GM18873 (cell line): ENCODE measurements around the gene APOL5.

ENCODE experiments used
- ATAC-seq: cut with Tn5 transposase; IDR thresholded peaks from one replicate; pipeline ENCODE4 v1.9.1; 2021; ENCODE audit warnings: mild to moderate bottlenecking, moderate library complexity, moderate number of reproducible peaks; ENCODE audit not compliant: unreplicated experiment, low FRiP score

The APOL5 gene

DNA sequence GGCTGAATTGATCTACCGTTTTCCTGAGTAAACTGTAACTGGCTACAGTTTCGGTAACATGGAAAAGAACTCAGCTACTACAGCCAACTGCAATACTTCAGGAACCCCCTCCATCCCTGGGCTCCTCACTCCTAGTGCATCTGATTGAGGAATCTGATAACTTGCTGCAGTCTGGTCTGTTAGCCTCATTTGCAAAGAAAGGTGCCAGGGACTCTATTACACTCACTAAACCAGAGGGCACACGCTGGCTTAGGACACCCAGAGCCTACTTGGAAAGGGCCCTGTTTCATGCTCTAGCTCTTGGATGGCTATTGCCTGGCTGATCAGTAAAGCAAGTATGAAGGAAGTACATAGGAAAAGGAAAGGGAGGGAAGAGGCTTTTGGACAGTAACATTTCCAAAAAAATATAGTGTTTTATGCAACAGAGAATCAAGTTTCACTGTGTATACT is 22.3 kb downstream of the APOL5 start:
- ATAC-seq: no peak

DNA sequence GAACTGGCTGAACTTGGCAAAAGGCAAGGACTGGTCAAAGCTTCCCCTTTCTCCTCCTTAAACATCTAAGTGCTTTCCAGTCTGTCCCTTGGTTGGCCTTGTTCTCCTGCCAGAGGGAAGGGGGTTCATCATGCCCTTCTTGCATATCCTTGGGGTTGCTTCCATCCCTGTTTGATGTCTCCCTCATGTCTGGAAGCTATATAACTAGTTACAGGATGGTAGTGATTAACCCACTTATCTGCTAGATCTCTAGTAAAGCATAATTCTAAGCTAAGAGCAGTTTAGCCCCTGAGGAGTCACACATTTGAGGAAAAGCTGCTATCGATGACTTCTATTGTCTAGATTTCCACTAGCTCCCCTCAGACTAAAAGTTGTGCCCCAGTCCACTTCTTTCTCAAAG is 22.9 kb downstream of the APOL5 start:
- ATAC-seq: no peak

DNA sequence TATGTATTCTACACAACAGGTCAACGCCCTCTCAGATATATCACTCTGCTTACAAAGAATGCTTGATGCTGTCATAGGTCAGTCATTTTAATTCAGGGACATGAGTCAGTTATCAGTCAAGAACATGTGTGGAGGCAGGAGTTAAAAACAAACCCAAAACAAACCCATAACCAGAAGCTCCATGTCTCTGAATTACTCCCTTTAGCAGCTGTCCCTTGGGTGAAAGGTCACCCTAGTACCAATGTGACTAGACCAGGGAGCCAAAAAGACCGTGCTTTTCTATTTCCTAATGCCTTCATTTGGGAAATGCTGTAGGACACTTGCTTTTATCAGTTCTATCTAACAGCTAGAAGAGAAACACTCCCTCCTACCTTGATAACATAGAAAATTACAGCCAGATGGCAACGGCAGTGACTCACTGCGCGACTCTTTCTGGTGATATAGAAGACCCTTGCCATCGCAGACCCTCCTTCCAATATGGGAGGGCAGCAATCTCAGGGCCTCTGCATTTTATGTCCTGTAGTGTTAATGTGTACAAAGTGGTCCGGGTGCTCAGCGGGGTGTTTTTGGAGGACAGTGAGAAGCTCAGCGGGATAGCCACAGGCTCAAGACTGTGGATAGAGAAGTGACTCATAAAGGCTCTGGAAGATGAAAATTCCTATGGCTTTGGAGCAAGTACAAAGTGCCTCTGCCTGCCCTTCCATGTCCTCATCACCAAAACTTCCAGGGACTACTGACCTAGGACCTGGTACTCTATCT is 24.8 kb downstream of the APOL5 start:
- no peak for ATAC-seq

DNA sequence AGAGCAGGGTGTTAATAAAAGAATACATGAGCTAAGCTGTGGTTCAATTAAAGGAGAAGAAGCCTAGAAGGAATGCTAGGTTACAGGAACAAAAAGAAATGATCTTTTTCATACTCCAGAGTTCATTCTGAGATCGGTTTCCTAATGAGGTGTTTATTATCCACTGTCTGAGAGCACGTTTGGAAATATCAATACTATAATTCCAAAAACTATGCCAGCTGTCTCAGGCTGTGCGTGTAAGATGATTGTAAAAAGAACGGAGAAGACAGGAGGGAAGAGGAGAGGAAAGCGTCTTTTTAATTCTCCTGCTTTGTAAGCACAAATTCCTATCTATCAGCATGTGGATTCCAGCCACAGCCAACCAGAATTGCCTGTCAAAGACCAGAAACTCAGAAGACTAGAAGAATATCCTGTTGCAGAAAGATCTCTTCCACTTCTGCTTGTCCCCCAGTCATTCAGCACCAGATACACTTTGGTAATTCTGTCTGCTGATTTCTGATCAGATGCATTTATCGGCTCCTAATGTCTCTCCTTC is 25.7 kb downstream of the APOL5 start:
- no peak for ATAC-seq

DNA sequence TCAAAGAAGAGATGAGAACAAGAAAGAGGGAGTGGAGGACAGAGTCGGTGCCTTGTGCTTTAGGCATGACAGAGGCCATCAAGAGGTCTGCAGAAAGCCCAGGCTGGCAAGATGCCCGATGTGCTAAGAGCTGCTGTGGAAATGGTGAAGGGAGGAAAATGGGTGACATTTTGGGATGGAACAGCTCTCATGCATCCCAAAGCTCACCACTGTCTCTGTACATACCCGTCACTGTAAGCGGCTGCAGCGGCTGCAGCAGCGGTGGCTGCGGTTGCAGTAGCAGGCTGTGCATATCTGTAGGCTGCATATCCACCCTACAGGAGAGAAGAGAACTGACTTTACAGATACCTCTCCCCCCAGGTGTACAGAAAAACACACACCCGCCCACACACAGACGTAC is 28.6 kb downstream of the APOL5 start:
- ATAC-seq: no peak

DNA sequence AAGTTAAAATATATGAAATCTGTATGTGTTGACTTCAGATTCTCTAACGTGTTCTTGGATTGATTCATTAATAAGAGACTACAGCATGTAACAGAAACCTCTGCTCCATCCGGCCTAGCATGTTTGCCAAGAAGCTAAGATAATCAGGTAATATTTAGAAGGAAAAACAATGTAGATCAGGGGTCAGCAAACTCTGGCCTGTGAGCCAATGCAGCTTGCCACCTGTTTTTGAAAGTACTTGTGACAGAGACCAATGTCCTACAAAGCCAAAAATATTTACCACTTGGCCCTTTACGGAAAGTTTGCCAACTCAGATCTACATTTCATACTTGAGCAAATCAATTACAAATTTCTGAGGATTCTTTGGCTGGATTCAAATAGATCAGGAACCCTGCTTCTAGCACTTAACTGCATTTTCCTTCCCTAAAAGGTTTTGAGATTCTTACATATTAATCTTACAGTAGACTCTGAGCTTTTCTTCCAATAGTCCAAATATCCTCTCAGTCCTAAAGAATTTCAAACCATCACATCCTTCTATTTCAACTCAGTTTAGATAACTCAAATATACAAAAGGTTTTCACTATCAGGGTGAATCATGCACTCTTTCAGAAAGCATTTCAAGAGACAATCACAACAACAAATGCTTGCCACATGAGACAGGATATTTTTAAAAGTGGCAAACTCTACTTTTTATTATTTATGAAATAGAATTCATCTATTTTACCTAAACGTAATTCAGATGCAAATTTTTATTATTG is 29.5 kb downstream of the APOL5 start:
- no peak for ATAC-seq

DNA sequence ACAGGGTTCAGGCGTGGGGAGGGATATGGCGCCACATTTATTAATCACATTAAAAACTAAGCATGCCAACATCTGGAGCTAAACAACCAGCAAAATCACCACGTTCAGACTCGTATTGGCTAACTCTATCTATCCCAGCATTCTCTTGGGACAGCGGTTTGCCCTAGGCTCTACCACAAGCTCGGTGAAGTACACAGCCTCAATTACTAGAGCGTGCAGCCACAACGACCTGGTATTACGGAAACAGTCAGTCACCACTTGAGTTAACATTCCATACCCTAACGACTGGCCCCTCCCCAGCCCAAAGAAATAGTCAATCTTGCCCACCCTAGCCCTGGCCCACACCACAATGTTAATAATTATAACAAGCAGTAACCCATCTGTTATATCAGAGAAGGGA is 32.1 kb downstream of the APOL5 start:
- ATAC-seq: peak; percentile 73

DNA sequence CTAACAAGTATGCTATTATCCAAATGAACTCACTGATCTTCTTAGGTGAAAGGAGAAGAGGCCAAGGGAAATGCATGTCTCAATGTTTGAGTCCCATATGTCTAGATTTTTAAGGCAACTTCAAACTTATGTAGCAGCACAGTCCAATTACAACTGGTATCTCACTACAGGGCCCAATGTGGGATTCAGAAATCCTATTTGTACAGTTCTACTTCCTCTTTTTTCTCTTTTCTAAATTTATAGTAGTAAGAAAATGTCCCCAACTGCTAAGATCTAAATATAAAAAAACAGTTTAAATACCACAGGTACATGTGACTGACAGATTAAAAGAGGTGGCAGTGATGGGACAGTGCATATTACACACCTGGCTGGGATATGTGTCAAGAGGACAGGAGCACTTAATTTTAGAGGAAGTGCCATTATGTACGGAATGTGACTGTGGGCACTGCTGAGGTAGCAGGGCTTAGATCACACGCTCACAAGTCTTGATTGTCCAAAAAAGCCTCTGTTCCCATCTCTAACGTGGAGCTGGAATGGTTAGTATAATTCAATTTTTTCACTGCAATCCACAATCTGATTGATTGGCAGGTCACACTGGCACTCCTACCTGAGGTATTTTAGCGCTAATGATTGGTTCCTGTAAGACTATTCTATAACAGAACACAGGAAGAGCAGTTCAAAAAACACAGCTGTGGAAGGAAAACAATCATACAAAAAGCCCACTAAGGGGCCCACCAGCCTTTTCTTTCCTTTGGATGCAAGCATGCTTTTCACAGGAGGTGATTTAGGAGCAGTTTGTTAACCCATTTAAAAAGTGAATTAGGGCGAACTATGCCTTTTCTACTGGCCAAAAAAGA is 34.6 kb downstream of the APOL5 start:
- no peak for ATAC-seq

DNA sequence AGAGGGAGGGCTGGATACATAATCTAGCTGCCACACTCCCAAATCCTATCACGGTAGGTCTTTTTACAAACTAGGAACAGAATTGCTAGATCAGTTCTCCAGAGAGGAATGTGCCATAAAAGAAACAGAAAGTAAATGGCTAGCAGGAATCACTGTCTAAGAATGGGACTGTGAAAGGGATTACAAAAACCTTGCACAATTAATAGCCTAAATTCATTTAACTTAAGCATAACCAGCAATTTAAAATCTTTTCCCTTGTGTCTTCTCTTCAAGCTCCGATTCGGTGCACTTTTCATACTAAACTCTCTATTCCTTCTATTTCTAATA is 35.2 kb downstream of the APOL5 start:
- no peak for ATAC-seq

DNA sequence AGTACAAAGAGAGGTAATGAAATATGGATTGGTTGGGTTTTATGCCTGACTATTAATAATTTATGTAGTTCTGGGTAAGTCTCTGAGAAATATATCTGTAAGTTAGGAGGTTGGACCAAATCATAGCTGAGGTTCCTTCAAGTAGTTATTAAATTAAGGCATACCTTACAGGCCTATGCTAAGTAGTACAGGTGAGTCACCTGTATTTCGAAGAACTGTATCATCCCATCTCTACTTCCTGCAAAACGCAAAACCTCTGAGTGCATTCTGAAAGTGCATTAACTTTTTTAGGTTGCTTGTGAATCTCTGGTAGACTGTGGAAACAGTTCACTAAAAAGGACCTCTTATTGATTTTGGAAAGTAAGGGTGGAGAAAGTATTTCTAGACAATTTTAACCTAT is 37.1 kb downstream of the APOL5 start:
- ATAC-seq: no peak

DNA sequence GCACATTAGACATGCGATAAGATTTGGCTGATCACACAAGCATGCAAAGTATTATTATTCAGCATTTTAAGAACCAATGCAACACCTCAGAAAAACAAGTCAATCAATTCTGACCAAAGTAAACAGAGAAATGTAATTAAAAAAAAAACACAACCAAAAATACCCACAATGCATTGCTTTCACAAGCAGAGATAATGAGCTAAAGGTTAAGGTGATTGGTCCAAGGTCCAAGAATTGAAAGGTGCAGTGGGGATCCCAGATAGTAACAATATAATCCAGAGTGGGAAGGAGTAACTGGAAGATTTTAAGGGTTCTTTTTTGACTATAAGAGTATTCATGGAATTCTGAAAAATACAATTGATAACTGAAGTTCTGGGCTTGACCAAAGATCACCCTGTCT is 39.0 kb downstream of the APOL5 start:
- no peak for ATAC-seq

DNA sequence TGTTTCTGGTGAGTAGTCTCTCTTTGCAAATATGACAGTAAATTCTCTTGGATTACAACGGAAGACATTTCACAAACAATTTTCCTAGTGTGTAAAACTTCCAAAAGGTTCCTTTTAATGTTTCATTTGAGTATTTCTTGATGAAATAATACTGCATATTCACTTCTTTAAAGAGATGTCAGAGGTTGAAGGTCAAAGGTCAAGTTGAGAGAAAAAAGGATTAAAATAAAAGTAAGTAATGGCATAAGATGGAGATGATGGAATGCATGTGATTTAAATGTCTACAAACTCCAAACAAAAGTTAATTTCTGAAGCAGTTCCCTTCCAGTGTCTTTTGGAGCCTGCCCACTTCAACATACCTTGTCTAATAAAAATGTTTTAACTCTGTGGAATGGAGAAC is 40.7 kb downstream of the APOL5 start:
- ATAC-seq: no peak

DNA sequence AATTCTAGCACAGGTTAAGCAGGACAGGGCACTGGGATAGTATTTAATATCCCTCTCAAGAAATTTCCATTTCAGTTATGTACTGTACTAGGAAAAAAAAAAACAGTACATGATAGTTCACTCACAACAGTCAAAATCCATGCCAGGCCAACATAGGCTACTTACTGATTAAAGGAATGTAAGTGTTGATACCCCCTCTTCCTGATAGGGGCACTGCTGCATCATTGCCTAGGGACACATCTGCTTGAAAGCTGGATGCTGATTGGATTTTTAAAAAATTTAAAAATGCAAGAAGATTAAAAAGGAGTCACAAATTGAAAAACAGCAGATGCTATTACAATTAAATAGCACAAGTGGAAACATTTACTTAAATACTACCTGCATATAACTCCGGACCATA is 43.4 kb downstream of the APOL5 start:
- ATAC-seq: no peak

DNA sequence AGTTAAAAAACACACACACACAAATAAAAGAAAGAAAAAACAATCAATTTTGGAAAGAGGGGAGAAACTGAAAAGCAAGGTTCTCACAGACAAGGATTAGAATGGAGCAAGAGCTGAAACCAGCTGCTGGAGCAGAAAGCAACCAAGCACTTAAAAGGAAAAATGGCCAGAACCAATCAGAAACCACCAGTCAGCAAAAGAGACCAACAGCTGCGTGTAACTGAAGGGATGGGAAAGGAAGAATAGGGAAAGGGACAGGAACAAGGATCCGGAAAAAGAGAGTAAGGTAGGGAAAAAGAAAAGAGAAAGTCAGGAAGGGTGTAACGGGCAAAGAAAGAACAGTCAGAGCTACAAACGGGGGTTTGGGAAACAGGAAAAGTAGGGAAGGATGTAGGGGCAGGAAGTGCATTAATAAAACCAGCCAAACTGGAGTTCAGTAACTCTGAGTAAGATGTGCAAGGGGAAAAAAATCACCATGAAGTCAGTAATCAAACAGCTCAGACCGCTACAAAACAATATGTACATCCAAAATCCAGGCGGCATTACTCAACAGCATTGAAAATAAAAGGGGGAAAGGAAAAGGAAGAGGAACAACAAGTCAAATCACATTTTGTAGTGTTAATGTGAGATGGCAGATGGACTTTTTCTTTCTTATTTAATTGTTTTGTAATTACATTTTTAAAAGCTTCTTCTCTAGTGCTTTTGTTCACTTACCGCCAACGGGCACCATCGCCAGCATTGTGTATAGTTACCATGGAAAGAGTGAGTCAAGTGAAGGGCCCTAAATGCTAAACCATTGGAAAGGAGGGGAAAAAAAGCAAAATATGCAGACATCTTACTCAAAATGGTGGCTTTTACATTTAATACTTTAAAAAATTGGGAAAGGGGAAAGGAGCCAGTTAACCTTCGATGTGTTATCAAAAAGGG is 49.2 kb downstream of the APOL5 start:
- ATAC-seq: no peak

DNA sequence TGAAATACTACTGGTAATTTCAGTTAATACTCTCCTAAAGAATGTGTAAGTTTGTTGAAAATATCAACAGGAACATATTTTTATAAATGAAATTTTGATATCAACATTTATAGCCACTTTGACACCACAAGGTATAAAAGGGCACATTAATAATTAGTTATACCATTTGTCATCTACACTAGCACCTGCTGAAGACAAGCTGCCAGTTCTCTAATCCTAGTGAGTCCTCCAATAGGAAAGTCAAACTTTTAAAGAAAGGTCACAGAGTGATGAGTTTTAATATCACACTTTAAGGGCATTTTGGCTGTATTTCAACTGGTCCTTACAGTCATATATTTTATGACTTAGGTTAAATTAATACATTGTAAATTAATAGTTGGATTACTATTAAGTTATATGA is 52.3 kb downstream of the APOL5 start:
- ATAC-seq: no peak

DNA sequence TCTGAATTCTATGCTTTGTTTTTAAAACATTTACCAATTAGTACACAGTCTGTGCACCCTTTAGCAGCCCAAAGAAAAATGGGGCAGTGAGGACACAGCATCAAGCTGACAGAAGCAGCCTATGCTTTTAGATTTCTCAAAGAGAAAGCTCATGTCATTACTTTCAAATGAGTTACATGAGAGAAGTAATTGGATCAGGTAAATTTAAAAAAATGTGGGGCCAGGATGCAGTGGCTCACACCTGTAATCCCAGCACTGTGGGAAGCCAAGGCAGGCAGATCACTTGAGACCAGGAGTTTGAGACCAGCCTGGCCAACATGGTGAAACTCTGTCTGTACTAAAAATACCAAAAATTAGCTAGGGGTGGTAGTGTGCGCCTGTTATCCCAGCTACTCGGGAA is 57.7 kb downstream of the APOL5 start:
- no peak for ATAC-seq

DNA sequence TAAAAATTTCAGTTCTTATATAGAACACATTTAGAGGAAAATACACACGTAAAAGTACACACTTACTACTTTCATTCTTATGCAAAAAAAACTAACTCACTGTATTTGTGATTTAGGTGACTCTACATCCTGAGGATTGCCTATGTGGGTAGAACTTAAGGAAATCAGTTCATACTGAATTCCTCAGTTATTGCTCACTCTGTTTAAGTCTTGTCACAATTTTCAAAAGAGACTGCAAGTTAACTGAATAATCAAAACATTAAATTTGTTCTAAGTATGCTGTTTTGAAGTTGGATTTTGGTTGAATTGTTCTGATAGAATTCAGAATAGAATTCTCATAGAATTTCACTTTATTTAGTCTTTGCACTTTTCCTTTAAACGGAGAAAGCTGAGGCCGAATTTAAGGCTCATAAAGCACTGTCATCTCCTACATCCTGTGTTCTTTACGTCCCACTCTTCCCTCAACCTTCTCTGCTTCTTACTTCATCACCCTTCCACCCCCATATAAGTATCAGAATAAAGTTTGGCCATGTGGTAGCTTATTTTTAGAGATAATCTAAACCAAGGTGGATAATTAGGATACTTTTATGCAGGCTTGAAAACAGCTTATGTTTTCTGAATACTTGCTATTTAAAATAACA is 59.8 kb downstream of the APOL5 start:
- ATAC-seq: no peak
